ENCODE results near the gene USP7. TPM values are rescaled to one million over a fixed set of nuclear protein-coding genes. Genes with fewer than 3 reads are reported as not detected.
A peak's percentile ranks its signal among the peaks of the same experiment; 100 is the strongest.

USP7 gene
- total and polyA plus RNA-seq, 4 donors = 19.7 to 174 (median 56.0) TPM

- 73% methylated on average over 5 of the region's 5 CpGs for WGBS, 2 donors
- Histone ChIP-seq H3K4me3 (no peak overlapping the region), H3K9me3 (ENCODE audit: control insufficient read depth in 4 of 4, insufficient read depth in 3 of 4, low read length in 3 of 4) (no peaks in the 10 kb centered on the region), H3K27me3 (ENCODE audit: control insufficient read depth in 3 of 3, insufficient read depth in 3 of 3, low read length in 2 of 3) (no peaks in the 10 kb centered on the region), H3K36me3 (ENCODE audit: control insufficient read depth in 4 of 4, insufficient read depth in 4 of 4, low read length in 4 of 4) (no peaks in the 10 kb centered on the region), H3K4me1 (ENCODE audit: control insufficient read depth in 5 of 5, insufficient read depth in 5 of 5, low read length in 5 of 5) (peaks cover 12 to 38% (median 27%) of the 10 kb centered on the region in 5 donors), H3K27ac (ENCODE audit: low read depth in 1 of 2, low read length in 1 of 2) (no peak overlapping the region), H3K9ac (ENCODE audit: insufficient read depth in 1 of 2, low read length in 2 of 2) (no peak overlapping the region)
- ATAC-seq (ENCODE audit: insufficient read depth, low FRiP score) (no peak), DNase-seq (no peak)
- TF ChIP-seq, protein P1, sequence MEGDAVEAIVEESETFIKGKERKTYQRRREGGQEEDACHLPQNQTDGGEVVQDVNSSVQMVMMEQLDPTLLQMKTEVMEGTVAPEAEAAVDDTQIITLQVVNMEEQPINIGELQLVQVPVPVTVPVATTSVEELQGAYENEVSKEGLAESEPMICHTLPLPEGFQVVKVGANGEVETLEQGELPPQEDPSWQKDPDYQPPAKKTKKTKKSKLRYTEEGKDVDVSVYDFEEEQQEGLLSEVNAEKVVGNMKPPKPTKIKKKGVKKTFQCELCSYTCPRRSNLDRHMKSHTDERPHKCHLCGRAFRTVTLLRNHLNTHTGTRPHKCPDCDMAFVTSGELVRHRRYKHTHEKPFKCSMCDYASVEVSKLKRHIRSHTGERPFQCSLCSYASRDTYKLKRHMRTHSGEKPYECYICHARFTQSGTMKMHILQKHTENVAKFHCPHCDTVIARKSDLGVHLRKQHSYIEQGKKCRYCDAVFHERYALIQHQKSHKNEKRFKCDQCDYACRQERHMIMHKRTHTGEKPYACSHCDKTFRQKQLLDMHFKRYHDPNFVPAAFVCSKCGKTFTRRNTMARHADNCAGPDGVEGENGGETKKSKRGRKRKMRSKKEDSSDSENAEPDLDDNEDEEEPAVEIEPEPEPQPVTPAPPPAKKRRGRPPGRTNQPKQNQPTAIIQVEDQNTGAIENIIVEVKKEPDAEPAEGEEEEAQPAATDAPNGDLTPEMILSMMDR (IDR thresholded peaks at IDR 0.05; ENCODE audit: control extremely low read depth, extremely low read depth) = no peak
Measured at GRCh38 chr16:8948831-8949230, 14.9 kb downstream of the USP7 start.

GRCh38 chr16:8948069-8948593 is 15.6 kb downstream of the USP7 start:
- no peaks in the 10 kb centered on the region for H3K27me3 ChIP-seq (ENCODE audit: control insufficient read depth in 3 of 3, insufficient read depth in 3 of 3, low read length in 2 of 3)
- H3K27ac ChIP-seq (ENCODE audit: low read depth in 1 of 2, low read length in 1 of 2) = no peak overlapping the region
- no peak for ATAC-seq (ENCODE audit: insufficient read depth, low FRiP score)
- H3K4me3 ChIP-seq = no peak overlapping the region
- WGBS, 2 donors = 90 to 98% methylated on average over 6 of the region's 6 CpGs
- H3K36me3 ChIP-seq (ENCODE audit: control insufficient read depth in 4 of 4, insufficient read depth in 4 of 4, low read length in 4 of 4) = no peaks in the 10 kb centered on the region
- no peaks in the 10 kb centered on the region for H3K9me3 ChIP-seq (ENCODE audit: control insufficient read depth in 4 of 4, insufficient read depth in 3 of 4, low read length in 3 of 4)
- DNase-seq = no peak
- TF ChIP-seq, protein P1 (IDR thresholded peaks at IDR 0.05; ENCODE audit: control extremely low read depth, extremely low read depth) = no peak
- H3K9ac ChIP-seq (ENCODE audit: insufficient read depth in 1 of 2, low read length in 2 of 2) = no peak overlapping the region
- peaks cover 12 to 42% (median 29%) of the 10 kb centered on the region in 5 donors for H3K4me1 ChIP-seq (ENCODE audit: control insufficient read depth in 5 of 5, insufficient read depth in 5 of 5, low read length in 5 of 5)

- Histone ChIP-seq H3K27me3 (ENCODE audit: control insufficient read depth in 3 of 3, insufficient read depth in 3 of 3, low read length in 2 of 3) (no peaks in the 10 kb centered on the region), H3K9me3 (ENCODE audit: control insufficient read depth in 4 of 4, insufficient read depth in 3 of 4, low read length in 3 of 4) (no peaks in the 10 kb centered on the region), H3K36me3 (ENCODE audit: control insufficient read depth in 4 of 4, insufficient read depth in 4 of 4, low read length in 4 of 4) (no peaks in the 10 kb centered on the region), H3K4me1 (ENCODE audit: control insufficient read depth in 5 of 5, insufficient read depth in 5 of 5, low read length in 5 of 5) (peaks cover 9 to 48% (median 29%) of the 10 kb centered on the region in 5 donors), H3K9ac (ENCODE audit: insufficient read depth in 1 of 2, low read length in 2 of 2) (no peak overlapping the region), H3K27ac (ENCODE audit: low read depth in 1 of 2, low read length in 1 of 2) (no peak overlapping the region), H3K4me3 (no peak overlapping the region)
- TF ChIP-seq, protein P1 (IDR thresholded peaks at IDR 0.05; ENCODE audit: control extremely low read depth, extremely low read depth) = no peak
- ATAC-seq (ENCODE audit: insufficient read depth, low FRiP score) (no peak), DNase-seq (peak in 2 of 3 donors; percentile 27 to 36)
- WGBS, 2 donors = 59 to 72% methylated on average over 6 of the region's 6 CpGs
Measured at GRCh38 chr16:8946544-8946943, 17.2 kb downstream of the USP7 start.

Data from lung (tissue), 12 donors.